H1 (cell line): ENCODE measurements around the gene UNK. TPM values are rescaled to one million over a fixed set of nuclear protein-coding genes. Genes with fewer than 3 reads are reported as not detected.

ENCODE experiments used
- CTCF ChIA-PET: fragments of 300-600 bp; sonication (Branson Sonifier 250); formaldehyde crosslinking; loops from one replicate; lab custom pipeline; 2021; ENCODE audit not compliant: partially characterized antibody; lab: Charles Lee
- POLR2A ChIA-PET: fragments of 300-600 bp; sonication (Branson Sonifier 250); formaldehyde crosslinking; loops from one replicate; lab custom pipeline; 2021; ENCODE audit warnings: inconsistent platforms; ENCODE audit not compliant: partially characterized antibody; lab: Charles Lee
- DNase-seq, 2 experiments: peaks; one replicate each; pipeline versions ENCODE4 v3.0.0 to v3.0.0-alpha.2; 2010 to 2022; ENCODE audit warnings: low spot score in 2 of 2, low read depth in 1 of 2, mixed read lengths in 1 of 2
- FAIRE-seq: peaks from 2 replicates; lab custom pipeline; 2011; peaks lifted over from hg19 to GRCh38; lab: Jason Lieb, UNC
- H2AFZ ChIP-seq: 2 replicates; pipeline ENCODE4 v1.8.1; 2012; ENCODE audit warnings: low read length, inconsistent platforms
- H2AK5ac ChIP-seq: 2 replicates; pipeline ENCODE4 v1.6.1; 2013; ENCODE audit warnings: low read depth, low read length
- H2BK120ac ChIP-seq: replicated peaks from 2 replicates; pipeline ENCODE3; 2013; ENCODE audit warnings: low read depth, low read length, inconsistent platforms
- H2BK12ac ChIP-seq: 2 replicates; pipeline ENCODE4 v1.6.1; 2013; ENCODE audit warnings: low read depth, low read length
- H2BK15ac ChIP-seq: 2 replicates; pipeline ENCODE4 v1.6.1; 2013; ENCODE audit warnings: low read length
- H2BK20ac ChIP-seq: 2 replicates; pipeline ENCODE4 v1.6.1; 2013; ENCODE audit warnings: low read length
- H2BK5ac ChIP-seq: 2 replicates; pipeline ENCODE4 v1.6.1; 2013; ENCODE audit warnings: low read depth, low read length
- H3K14ac ChIP-seq: 2 replicates; pipeline ENCODE4 v1.6.1; 2013; ENCODE audit warnings: inconsistent platforms; ENCODE audit not compliant: insufficient read length
- H3K18ac ChIP-seq: 2 replicates; pipeline ENCODE4 v1.6.1; 2013; ENCODE audit warnings: low read length; ENCODE audit errors: extremely low read depth
- H3K23ac ChIP-seq: 2 replicates; pipeline ENCODE4 v1.6.1; 2013; ENCODE audit warnings: inconsistent platforms; ENCODE audit not compliant: insufficient read length
- H3K23me2 ChIP-seq: 2 replicates; pipeline ENCODE4 v1.6.1; 2013; ENCODE audit warnings: low read depth, low read length
- H3K27ac ChIP-seq: 2 replicates; pipeline ENCODE4 v1.6.1; 2011; ENCODE audit warnings: low read depth, low read length, inconsistent platforms
- H3K27me3 ChIP-seq, 4 experiments: replicated peaks in 1 of 4; 1 replicate in 1 of 4; 2 replicates in 3 of 4; pipeline versions ENCODE4 v1.6.1 to v1.8.1; 2011 to 2013; ENCODE audit warnings: low read length in 3 of 4, mild to moderate bottlenecking in 3 of 4, inconsistent platforms in 2 of 4, mixed read lengths in 2 of 4, moderate library complexity in 1 of 4; ENCODE audit not compliant: control insufficient read depth in 3 of 4, insufficient read depth in 3 of 4; ENCODE audit errors: extremely low read depth in 1 of 4
- H3K36me3 ChIP-seq, 4 experiments: 2 replicates each; pipeline versions ENCODE4 v1.6.1 to v1.8.1; 2011 to 2013; ENCODE audit warnings: mild to moderate bottlenecking in 4 of 4, low read length in 3 of 4, moderate library complexity in 2 of 4, control low read depth in 1 of 4, inconsistent platforms in 1 of 4; ENCODE audit not compliant: insufficient read depth in 4 of 4, control insufficient read depth in 2 of 4
- H3K4ac ChIP-seq: replicated peaks from 2 replicates; pipeline ENCODE3; 2013; ENCODE audit warnings: low read length, low read depth, mixed read lengths, inconsistent platforms; ENCODE audit not compliant: insufficient read length
- H3K4me1 ChIP-seq, 4 experiments: replicated peaks in 1 of 4; 1 replicate in 1 of 4; 2 replicates in 3 of 4; pipeline versions ENCODE4 v1.6.1 to v1.8.1; 2011 to 2013; ENCODE audit warnings: low read length in 3 of 4, inconsistent platforms in 2 of 4, mixed read lengths in 1 of 4; ENCODE audit not compliant: insufficient read depth in 4 of 4, control insufficient read depth in 3 of 4
- H3K4me2 ChIP-seq, 2 experiments: 2 replicates each; pipeline versions ENCODE4 v1.6.1 to v1.8.1; 2011 to 2013; ENCODE audit warnings: low read depth in 2 of 2, low read length in 2 of 2, control low read depth in 1 of 2, inconsistent platforms in 1 of 2, mild to moderate bottlenecking in 1 of 2; ENCODE audit not compliant: insufficient read depth in 1 of 2
- H3K4me3 ChIP-seq, 4 experiments: fragments of 200-600, 300-600 bp in 1 of 4; sonication (generic), shearing (Covaris generic), sonication (Bioruptor Twin) in 1 of 4; 2 replicates each; pipeline versions ENCODE4 v1.5.1 to v1.8.1; 2011 to 2016; ENCODE audit warnings: low read length in 4 of 4, low read depth in 3 of 4, control low read depth in 2 of 4, inconsistent platforms in 2 of 4, mild to moderate bottlenecking in 2 of 4, mixed read lengths in 1 of 4, moderate library complexity in 1 of 4; ENCODE audit not compliant: insufficient read depth in 2 of 4; ENCODE audit errors: extremely low read depth in 1 of 4
- H3K56ac ChIP-seq: replicated peaks from 2 replicates; pipeline ENCODE3; 2013; ENCODE audit warnings: low read depth, mild to moderate bottlenecking, mixed read lengths, low read length, inconsistent platforms; ENCODE audit not compliant: insufficient read length
- H3K79me1 ChIP-seq: 2 replicates; pipeline ENCODE4 v1.6.1; 2013; ENCODE audit warnings: low read depth, low read length, control low read depth
- H3K79me2 ChIP-seq, 2 experiments: 2 replicates each; pipeline versions ENCODE4 v1.6.1 to v1.8.1; 2012 to 2013; ENCODE audit warnings: low read length in 2 of 2, mild to moderate bottlenecking in 2 of 2, inconsistent platforms in 1 of 2; ENCODE audit not compliant: insufficient read depth in 2 of 2, control insufficient read depth in 1 of 2
- H3K9ac ChIP-seq, 4 experiments: replicated peaks in 1 of 4; 1 replicate in 1 of 4; 2 replicates in 3 of 4; pipeline versions ENCODE4 v1.6.1 to v1.8.1; 2011 to 2013; ENCODE audit warnings: low read depth in 3 of 4, low read length in 3 of 4, control low read depth in 2 of 4, mild to moderate bottlenecking in 2 of 4, moderate library complexity in 2 of 4, inconsistent platforms in 1 of 4; ENCODE audit errors: extremely low read depth in 1 of 4
- H3K9me3 ChIP-seq, 2 experiments: 2 replicates each; pipeline versions ENCODE4 v1.6.1 to v1.8.1; 2012 to 2013; ENCODE audit warnings: mild to moderate bottlenecking in 2 of 2, moderate library complexity in 2 of 2, control low read depth in 1 of 2, inconsistent platforms in 1 of 2, low read depth in 1 of 2, low read length in 1 of 2, mixed read lengths in 1 of 2; ENCODE audit not compliant: insufficient read depth in 2 of 2
- H4K20me1 ChIP-seq, 2 experiments: replicated peaks in 1 of 2; 2 replicates each; pipeline versions ENCODE3 to v1.8.1; 2011 to 2013; ENCODE audit warnings: inconsistent platforms in 2 of 2, low read length in 2 of 2, mild to moderate bottlenecking in 1 of 2; ENCODE audit not compliant: insufficient read depth in 2 of 2, control insufficient read depth in 1 of 2
- H4K5ac ChIP-seq: 2 replicates; pipeline ENCODE4 v1.6.1; 2013; ENCODE audit warnings: low read length, low read depth, mixed read lengths, inconsistent platforms; ENCODE audit not compliant: insufficient read length
- H4K8ac ChIP-seq: 2 replicates; pipeline ENCODE4 v1.8.0; 2013; ENCODE audit warnings: mild to moderate bottlenecking, moderate library complexity, low read length, inconsistent platforms; ENCODE audit not compliant: insufficient read depth; ENCODE audit errors: extremely low read depth
- H4K91ac ChIP-seq: replicated peaks from 2 replicates; pipeline ENCODE3; 2013; ENCODE audit warnings: low read length, mixed read lengths, inconsistent platforms; ENCODE audit not compliant: insufficient read length
- CREB1 ChIP-seq: IDR thresholded peaks from 2 replicates; pipeline ENCODE4 v1.6.1; 2012; ENCODE audit warnings: inconsistent platforms
- CTCF ChIP-seq, 3 experiments: IDR thresholded peaks; 1 replicate in 2 of 3; 2 replicates in 1 of 3; pipeline versions ENCODE4 v1.5.1 to v1.6.1; 2011; ENCODE audit warnings: low read length in 3 of 3, mild to moderate bottlenecking in 3 of 3, inconsistent platforms in 2 of 3, low read depth in 1 of 3, moderate library complexity in 1 of 3; ENCODE audit not compliant: insufficient read depth in 1 of 3; ENCODE audit errors: control extremely low read depth in 1 of 3
- GABPA ChIP-seq: IDR thresholded peaks from 2 replicates; pipeline ENCODE4 v1.6.1; 2011; ENCODE audit warnings: mild to moderate bottlenecking, low read length, moderate library complexity, borderline replicate concordance; ENCODE audit not compliant: insufficient read depth
- RAD21 ChIP-seq, 2 experiments: IDR thresholded peaks in 1 of 2; conservative IDR thresholded peaks in 1 of 2; 2 replicates each; pipeline ENCODE4 v1.6.1; 2011; ENCODE audit warnings: low read depth in 2 of 2, low read length in 2 of 2, improper control_type of control experiment in 1 of 2, inconsistent platforms in 1 of 2, mild to moderate bottlenecking in 1 of 2, moderate library complexity in 1 of 2
- RXRA ChIP-seq: IDR thresholded peaks from 2 replicates; pipeline ENCODE4 v1.6.1; 2011; ENCODE audit warnings: low read depth, mild to moderate bottlenecking, low read length, moderate library complexity; ENCODE audit not compliant: insufficient read depth
- SIN3A ChIP-seq, 2 experiments: IDR thresholded peaks in 1 of 2; conservative IDR thresholded peaks in 1 of 2; 2 replicates each; pipeline ENCODE4 v1.6.1; 2011 to 2012; ENCODE audit warnings: low read length in 2 of 2, improper control_type of control experiment in 1 of 2, low read depth in 1 of 2, mild to moderate bottlenecking in 1 of 2
- SP1 ChIP-seq: IDR thresholded peaks from 2 replicates; pipeline ENCODE4 v1.6.1; 2011; ENCODE audit warnings: low read depth, low read length
- WGBS, 2 experiments: shearing (Covaris generic) in 1 of 2; methylation state at CpG; one replicate each; pipeline versions ENCODE4 v1.1.6 to v1.1.7; 2013 to 2015; ENCODE audit warnings: low lambda C conversion rate in 2 of 2, mixed read lengths in 2 of 2, inconsistent platforms in 1 of 2, low coverage in 1 of 2, missing lambda C conversion rate in 1 of 2; ENCODE audit not compliant: insufficient replicate concordance in 2 of 2, insufficient coverage in 1 of 2, insufficient read length in 1 of 2; ENCODE audit errors: extremely low coverage in 1 of 2, missing lambda C conversion rate in 1 of 2; 5-methylcytosine and 5-hydroxymethylcytosine counted together
- polyA plus RNA-seq, 7 experiments: library from polyadenylated mRNA; depleted of rRNA in 3 of 7; stranded (reverse) in 5 of 7; unstranded in 2 of 7; fragments of >200 nt in 5 of 7; fragments of 200-250 nt in 2 of 7; gene quantifications; 1 replicate in 5 of 7; 2 replicates in 1 of 7; 4 replicates in 1 of 7; pipeline versions ENCODE4 v1.2.1 to v1.2.3, GENCODE V29; 2011 to 2013; ENCODE audit warnings: missing spikeins in 2 of 7, mixed read lengths in 2 of 7
- total RNA-seq: library from RNA; stranded (reverse); fragmentation: NEBNext Ultra II Directional; extraction: Animal tissue kit (Norgen Biotek cat#: 25700); gene quantifications from 2 replicates; pipeline ENCODE4 v1.2.1, GENCODE V29; 2021
- TF ChIP-seq, protein P1 (sequence below): IDR thresholded peaks from 2 replicates; pipeline ENCODE4 v1.6.1; 2012; ENCODE audit warnings: inconsistent platforms

The UNK gene
- total and polyA plus RNA-seq, 2 of the 8 experiments (the other 6 are each of a cell fraction or from before 2014, with no cell fraction given), result 24.2 to 33.3 TPM

- H2BK12ac ChIP-seq, result no peak overlapping the region
- H2AK5ac ChIP-seq, result no peak overlapping the region
- no peak overlapping the region for H2AFZ ChIP-seq
- H2BK15ac ChIP-seq, result no peak overlapping the region
- no peaks in the 10 kb centered on the region for H3K9me3 ChIP-seq
- no peak overlapping the region for H3K56ac ChIP-seq
- CTCF ChIA-PET, result interaction anchor here (0.7 to 27.2 kb wide), 18 partner anchors 14 to 169 kb away, joined by 3 to 563 read pairs (median 4); partner anchors contain the start of genes UNK and WBP2
- no peaks in the 10 kb centered on the region for H3K79me1 ChIP-seq
- H2BK20ac ChIP-seq, result no peak overlapping the region
- no peak overlapping the region for H3K4me2 ChIP-seq
- H3K27me3 ChIP-seq, result no peaks in the 10 kb centered on the region
- H4K8ac ChIP-seq, result 0 out of 2 replicates have a peak overlapping the region, but pooled peaks have one; percentile 22
- no peak overlapping the region for H3K4me3 ChIP-seq
- H3K23ac ChIP-seq, result no peak overlapping the region
- H3K23me2 ChIP-seq, result no peaks in the 10 kb centered on the region
- H3K14ac ChIP-seq, result no peak overlapping the region
- 65% methylated on average over 21 of the region's 21 CpGs; no CpG with 5 or more reads in 1 of the 2 experiments for WGBS, 2 experiments
- POLR2A ChIA-PET, result interaction anchor here (0.8 to 4.3 kb wide), 8 partner anchors 10 to 69 kb away, joined by 3 to 36 read pairs (median 6); partner anchors contain the start of genes TRIM47 and WBP2
- H3K4ac ChIP-seq, result no peak overlapping the region
- no peak overlapping the region for H4K5ac ChIP-seq
- peak overlapping the region; percentile 95 for H3K18ac ChIP-seq
- no peak overlapping the region for H3K9ac ChIP-seq
- no peak overlapping the region for H2BK120ac ChIP-seq
- H4K20me1 ChIP-seq, result peaks cover 4 to 5% of the 10 kb centered on the region in 2 experiments
- no peaks in the 10 kb centered on the region for H3K79me2 ChIP-seq
- no peak overlapping the region for H3K27ac ChIP-seq
- peak overlapping the region; percentile 69; the same call in 1 of the 2 replicates for H2BK5ac ChIP-seq
- H3K4me1 ChIP-seq, result peaks cover 0 to 8% (median 6%) of the 10 kb centered on the region in 4 experiments; a peak in 4 of 7 replicates
- DNase-seq (peak; percentile 57 to 87), FAIRE-seq (no peak)
- H3K36me3 ChIP-seq, result peaks cover 2 to 24% (median 17%) of the 10 kb centered on the region in 4 experiments
- no peak overlapping the region for H4K91ac ChIP-seq
- TF ChIP-seq CREB1 (peak; percentile 49; the same call in 1 of the 2 replicates), SIN3A (conservative IDR thresholded peaks at IDR 0.05 in 1 of 2, IDR thresholded peaks at IDR 0.05 in 1 of 2; ENCODE audit: low read depth in 1 of 2, low read length in 2 of 2) (0 out of 4 replicates have a peak, but pooled peaks of 1 of the 2 experiments have one; percentile 35), GABPA (0 out of 2 replicates have a peak, but pooled peaks have one; percentile 35), SP1 (no peak), CTCF (IDR thresholded peaks at IDR 0.05; ENCODE audit: control extremely low read depth in 1 of 3, insufficient read depth in 1 of 3, low read depth in 1 of 3, low read length in 3 of 3) (peak; percentile 63 to 93 (median 82)), RXRA (no peak), RAD21 (IDR thresholded peaks at IDR 0.05 in 1 of 2, conservative IDR thresholded peaks at IDR 0.05 in 1 of 2; ENCODE audit: low read depth in 2 of 2, low read length in 2 of 2) (peak in 1 of 2 experiments; percentile 49; a peak in 2 of 4 replicates)
- TF ChIP-seq, protein P1, sequence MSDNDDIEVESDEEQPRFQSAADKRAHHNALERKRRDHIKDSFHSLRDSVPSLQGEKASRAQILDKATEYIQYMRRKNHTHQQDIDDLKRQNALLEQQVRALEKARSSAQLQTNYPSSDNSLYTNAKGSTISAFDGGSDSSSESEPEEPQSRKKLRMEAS, result 0 out of 2 replicates have a peak, but pooled peaks have one; percentile 15
These were observed 60.6 kb downstream of the UNK start for GRCh38 chr17:75845058-75845711.
